HL-60/S4 (cell line): ENCODE measurements around the gene RPL32.

ENCODE experiments used
- in situ Hi-C: fragments of 300-500 bp; cut with MboI; formaldehyde crosslinking; loops from 2 replicates; pipeline ENCODE4 v1.14.3; 2022; ENCODE audit warnings: low sequenced_read_pairs

Gene RPL32

DNA sequence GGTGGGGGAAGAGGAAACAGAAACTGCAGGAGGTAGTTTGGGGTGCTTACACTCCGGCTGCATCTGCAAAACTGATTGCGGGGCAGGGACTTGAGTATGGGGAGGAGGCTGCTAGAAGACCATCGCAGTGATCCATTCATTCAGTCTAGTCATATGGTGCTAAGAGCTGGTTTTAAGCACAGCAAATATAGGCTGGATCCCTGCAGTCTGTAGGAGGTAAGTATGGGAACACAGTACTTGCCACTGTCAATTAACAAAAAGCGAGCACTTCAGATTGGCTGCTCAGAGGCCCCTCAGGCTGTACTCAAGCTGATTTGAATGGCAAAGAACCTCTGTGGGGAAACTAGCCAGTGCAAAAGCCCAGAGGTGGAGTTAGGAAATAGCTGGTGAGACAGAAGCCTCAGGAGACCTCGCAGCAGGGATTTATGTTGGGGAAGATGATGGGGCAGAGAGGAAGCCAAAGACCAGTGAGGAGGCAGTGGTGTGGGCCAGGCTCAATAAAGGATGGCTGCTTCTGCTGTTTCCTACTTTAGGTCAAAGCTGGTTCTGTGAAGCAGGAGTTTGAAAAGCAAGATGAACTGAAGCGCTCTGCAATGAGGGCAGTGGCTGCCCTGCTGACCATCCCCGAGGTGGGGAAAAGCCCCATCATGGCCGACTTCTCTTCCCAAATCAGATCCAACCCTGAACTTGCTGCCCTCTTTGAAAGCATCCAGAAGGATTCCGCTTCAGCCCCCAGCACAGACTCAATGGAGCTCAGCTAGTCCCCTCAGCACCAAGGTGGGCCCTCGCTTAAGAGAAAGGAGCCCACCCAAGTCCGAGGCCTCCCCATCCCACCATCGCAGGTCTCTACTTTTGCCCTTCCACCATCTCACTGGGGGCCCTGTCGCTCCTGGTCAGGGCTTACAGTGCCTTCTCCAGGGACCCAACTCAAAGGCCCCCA, 7.9 kb downstream of the RPL32 start:
- in situ Hi-C loops = no loop called here

DNA sequence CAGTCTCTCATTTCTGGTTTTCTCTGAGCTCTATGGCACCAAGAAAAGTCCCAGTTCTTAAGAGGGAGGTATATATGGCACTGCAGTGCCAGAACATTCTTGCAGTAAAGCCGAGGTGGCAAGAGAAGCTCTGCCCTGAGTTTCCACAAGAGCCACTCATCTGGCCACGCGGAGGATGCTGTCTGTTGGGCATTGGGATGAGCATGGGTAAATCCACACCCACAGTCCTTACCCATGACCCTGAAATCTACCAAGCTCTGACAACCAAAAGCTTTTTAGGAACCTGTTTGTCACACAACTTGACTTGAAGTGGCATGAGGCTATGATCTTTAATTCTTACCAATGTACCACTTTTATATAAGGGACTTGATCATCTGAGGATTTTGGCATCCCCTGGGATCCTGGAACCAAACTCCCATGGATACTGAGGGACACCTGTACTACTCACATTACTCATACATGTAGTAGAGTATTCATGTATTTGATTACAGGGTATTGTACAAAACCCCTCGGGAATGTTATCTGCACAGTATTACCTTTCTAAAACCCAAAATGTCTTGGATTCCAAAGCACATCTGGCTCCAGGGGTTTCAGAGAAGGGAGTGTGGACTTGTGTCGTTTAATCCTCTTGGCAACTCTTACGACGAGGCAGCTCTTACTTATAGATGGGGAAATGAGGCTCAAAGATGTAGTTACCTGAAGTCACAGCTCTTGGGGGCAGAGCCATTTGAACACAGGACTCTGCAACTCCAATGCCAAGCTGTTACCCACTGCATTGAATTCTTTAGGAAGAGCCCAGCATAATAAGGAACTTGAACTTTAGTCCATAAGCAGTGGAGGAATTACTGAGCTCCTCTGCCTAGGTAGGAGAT, 8.8 kb downstream of the RPL32 start:
- in situ Hi-C loops = no loop called here

DNA sequence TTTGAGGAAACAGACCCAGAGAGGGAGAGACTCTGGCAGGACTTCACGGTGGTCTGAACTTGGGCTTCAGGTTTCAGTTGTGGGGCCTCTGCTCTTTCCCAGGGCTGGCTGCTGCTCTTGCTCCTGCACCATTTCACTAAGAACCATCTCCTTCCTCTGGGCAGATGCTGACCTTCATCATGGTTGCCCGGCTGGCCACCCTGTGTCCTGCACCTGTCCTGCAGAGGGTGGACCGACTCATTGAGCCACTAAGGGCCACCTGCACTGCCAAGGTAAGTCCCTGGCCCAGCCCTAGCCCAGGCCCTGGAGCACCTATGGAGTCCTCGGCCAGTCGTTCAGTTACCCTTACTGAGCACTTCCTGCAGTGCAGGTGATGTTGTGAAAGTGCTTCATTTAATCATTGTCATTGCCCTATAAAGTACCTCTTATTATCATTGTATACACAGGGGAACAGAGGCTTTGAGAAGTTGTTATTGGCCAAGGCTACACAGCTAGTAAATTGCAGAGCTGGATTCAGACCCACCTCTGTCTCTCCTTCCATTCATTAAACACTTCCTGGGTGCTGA, 10.0 kb downstream of the RPL32 start:
- in situ Hi-C loops = no loop called here

DNA sequence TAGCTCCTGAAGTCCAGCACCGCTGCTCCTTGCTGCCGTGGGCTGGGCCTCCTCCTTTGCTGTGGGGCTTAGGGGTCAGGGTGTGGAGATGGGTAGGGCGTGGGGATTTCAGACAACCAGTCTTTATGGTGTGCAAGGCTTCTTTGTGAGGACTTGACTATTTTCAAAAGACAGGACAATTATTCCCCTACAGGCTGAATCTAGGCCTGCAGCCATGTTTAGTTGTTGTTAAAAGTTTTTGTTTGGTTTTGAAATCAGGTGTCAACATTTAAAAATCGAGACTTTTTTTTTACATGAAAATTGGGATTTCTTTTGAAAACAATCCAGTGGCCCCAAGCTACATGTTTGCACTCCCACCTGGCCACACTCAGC, 10.6 kb downstream of the RPL32 start:
- in situ Hi-C loops = no loop called here

DNA sequence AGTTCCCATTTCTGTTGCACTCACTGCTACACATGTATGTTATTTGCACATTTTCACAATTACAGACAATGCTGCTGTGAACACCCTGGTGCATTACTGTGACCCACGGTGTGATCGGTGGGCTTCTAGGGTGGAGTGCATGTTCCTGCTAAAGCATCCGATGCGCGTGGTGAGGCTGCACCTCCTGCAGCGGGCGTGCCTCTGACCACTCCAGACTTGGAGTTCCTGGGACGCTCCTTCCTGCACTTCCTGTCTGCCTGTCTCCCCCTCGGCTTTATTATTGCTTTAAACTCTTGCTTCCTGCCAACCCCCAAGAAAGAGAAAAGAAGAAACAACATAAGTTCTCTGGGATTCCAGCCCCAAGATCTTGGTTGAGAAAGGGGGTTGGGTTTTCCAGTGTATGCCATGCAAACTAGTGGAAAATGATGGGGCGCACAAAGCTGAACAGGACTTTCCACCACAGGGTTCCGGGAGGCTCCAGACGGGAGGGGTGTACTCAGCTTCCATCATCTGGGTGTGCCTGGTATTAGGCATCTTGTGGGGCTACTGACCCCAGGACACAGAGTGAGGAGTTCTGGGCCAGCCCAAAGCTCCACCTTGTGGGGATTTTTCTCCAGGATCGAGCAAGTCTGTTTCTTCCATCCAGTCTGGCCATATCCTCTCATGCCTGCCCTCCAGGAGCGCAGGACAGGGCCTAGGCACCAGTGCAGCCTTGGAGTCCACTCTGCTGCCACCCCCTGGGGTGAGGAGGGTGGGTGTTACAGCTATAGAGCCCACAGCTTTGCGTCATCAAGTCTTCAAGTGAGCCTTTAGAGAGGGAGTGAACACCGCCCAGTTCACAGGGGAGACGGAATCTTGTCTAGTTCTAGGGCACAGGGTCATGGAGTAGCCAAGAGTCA, 11.2 kb downstream of the RPL32 start:
- in situ Hi-C loops = no loop called here

DNA sequence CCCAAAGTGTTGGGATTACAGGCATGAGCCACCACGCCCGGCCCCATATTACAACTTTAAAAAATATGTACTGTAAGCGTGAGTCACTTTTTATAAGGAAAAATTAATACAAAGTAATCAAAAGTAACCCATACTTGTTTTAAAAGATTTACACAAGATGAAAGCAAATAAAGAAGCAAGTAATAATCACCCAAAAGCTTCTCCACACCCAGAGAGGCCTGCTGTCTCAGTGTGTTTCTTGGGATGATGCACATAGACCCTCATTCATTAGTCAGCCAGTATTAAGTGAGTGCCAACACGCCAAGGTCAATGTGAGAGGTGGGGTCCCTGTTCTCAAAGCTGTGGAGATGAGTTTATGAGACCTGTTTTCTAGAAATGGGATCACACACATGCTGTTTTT, 12.0 kb downstream of the RPL32 start:
- in situ Hi-C loops = no loop called here

DNA sequence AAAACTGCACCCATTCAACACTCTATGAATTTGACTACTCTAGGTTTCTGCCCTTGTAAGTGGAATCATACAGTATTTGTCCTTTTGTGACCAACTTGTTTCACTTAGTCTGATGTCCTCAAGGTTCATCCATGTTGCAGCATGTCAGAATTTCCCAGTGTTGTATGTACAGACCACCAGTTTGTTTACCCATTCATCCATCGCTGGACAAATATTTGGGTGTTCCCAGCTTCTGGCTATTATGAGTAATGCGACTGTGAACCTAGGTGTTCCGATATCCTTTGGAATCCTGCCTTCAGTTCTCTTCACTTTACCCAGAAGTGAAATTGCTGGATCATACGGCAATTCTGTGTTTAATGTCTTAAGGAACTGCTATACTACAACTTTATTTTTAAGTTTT, 12.6 kb downstream of the RPL32 start:
- in situ Hi-C loops = no loop called here

DNA sequence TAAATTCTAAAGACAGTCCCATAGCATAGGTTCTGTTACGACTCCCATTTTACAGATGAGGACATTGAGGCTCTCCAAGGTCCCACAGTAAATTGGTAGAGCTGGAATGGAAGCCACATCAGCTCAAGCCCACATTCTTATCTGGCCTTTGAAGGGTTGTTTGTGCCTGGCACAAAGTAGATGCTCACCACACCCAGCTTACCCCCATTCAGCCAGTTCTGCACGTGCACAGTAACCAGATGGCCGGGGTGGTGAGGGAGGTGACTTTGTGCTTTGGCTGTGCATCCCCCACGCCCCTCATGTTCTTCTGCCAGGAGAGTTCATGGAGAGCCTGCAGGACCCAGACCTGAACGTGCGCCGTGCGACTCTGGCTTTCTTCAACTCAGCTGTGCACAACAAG, 16.2 kb downstream of the RPL32 start:
- in situ Hi-C loops = no loop called here

DNA sequence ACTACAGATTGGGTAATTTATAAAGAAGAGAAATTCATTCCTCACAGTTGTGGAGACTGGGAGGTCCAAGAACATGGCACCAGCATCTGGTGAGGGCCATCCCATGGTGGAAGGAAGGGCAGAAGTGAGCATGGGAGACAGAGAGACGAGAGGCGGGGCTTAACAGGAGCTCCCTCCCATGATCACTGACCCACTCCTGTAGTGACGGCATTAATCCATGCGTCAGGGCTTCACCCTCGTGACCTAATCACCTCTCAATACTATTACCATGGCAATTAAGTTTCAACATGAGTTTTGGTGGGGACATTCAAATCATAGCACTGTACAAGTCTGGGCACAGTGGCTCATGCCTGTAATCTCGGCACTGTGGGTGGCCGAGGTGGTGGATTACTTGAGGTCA, 17.1 kb downstream of the RPL32 start:
- in situ Hi-C loops = no loop called here

DNA sequence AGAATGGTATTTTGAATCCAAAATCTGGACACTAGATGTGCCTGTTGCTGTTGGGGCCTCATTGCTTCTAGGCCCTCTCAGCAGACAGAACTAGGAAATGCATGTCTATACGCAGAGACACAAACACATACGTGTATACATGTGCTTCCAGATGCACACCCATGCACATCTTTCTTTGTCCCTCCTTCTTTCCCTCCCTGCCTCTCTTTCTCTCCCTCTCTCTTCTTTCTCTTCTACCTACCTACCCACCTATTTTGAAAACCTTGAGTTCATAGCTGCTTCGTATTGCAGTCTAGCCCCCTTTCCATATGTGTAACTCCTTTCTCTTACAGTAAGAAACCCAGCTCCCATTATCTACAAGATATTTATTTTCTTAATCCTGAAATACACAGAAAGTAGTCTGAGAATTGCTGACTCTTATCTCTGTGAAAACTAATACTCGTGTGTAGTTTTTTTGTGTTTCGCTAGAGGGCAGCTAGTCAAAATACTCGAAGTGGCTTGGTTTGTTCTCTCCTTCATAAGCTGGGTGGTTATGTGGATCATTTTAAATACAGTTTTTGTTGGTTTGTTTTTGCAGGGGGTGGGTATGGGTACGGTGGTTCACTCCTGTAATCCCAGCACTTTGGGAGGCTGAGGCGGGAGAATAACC, 18.5 kb downstream of the RPL32 start:
- in situ Hi-C loops = no loop called here

DNA sequence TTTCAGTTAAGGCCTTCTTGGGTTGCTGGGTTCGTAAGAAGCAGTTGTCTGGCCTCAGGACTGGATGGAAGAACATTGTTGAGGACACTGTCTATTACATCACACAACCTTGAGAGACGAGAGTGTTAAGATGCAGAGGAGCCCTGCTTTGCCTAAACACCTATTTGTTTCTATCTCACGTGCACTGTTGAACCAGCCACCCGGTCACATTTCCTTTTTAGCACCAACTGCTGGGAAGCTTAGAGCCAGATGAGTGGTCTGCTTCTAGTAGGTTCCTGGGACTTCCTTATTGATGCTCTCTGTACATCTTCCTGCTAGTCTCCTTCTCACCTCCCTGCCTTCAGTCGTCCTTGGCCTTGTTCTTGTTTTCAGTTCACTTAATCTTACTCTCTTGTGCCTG, 22.6 kb downstream of the RPL32 start:
- in situ Hi-C loops = no loop called here

DNA sequence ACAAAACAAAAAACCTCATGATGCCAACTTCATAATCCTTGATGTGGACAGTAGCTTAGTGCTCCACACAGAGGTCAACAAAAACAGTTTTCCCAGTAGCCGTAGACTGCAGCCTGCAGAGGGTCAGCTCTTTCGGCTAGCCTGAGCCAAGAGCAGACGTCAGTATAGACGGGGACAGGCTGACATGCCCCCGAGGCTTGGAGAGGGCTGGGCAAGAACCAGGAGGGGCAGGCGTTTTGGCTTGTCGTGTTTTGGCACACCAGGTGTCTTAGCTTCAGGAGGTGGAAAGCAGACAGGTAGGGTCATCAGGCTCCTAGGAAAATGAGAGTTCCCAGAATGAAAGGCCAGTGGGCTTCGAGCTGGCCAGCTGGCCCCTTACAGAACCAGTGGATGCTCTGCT, 23.1 kb downstream of the RPL32 start:
- in situ Hi-C loops = no loop called here

DNA sequence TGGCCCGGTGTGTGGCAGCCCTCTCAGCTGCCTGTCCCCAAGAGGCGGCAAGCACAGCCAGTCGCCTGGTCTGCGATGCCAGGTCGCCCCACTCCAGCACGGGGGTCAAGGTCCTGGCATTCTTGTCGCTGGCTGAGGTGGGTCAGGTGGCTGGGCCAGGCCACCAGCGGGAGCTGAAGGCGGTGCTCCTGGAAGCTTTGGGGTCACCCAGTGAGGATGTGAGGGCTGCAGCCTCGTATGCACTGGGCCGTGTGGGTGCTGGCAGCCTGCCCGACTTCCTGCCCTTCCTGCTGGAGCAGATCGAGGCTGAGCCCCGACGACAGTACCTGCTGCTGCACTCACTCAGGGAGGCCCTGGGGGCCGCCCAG, 24.0 kb downstream of the RPL32 start:
- in situ Hi-C loops = no loop called here

DNA sequence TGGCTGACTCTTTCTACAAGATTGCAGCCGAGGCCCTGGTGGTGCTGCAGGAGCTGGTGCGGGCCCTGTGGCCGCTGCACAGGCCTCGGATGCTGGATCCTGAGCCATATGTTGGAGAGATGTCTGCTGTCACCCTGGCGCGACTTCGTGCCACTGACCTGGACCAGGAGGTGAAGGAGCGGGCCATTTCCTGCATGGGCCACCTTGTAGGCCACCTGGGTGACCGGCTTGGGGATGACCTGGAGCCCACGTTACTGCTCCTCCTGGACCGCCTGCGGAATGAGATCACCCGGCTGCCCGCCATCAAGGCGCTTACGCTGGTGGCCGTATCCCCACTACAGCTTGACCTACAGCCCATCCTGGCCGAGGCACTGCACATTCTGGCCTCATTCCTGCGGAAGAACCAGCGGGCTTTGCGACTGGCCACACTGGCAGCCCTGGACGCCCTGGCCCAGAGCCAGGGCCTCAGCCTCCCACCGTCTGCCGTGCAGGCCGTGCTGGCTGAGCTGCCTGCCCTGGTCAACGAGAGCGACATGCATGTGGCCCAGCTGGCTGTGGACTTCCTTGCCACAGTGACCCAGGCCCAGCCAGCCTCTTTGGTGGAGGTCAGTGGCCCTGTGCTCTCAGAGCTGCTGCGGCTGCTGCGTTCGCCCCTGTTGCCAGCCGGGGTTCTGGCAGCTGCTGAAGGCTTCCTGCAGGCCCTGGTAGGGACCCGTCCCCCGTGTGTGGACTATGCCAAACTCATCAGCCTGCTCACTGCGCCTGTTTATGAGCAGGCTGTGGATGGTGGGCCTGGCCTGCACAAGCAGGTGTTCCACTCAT, 24.6 kb downstream of the RPL32 start:
- in situ Hi-C loops = no loop called here

DNA sequence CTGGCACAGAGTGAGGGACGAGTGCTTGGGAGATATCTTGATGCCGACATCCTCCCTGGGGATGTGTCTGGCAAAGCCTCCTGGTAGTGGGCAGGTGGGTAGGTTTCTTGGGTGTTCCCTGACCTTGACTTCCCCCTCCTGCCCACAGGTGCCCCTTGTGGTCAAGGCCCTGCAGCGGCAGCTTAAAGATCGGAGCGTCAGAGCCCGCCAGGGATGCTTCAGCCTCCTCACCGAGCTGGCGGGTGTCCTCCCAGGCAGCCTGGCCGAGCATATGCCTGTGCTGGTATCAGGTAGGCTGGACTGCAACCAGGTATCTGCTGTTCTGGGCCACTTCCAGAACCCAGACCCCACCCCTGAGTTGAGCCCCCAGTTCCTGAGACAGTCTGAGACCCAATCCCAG, 25.6 kb downstream of the RPL32 start:
- in situ Hi-C loops = no loop called here

DNA sequence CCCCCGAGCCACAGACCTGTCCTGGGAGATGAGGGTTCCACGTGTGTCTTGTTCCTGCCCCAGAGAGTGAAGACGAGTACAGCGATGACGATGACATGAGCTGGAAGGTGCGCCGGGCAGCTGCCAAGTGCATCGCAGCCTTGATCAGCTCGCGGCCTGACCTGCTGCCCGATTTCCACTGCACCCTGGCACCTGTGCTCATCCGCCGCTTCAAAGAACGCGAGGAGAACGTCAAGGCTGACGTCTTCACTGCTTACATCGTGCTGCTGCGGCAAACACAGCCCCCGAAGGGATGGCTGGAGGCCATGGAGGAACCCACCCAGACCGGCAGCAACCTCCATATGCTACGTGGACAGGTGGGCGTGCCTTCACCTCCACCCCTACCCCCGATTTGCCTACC, 26.3 kb downstream of the RPL32 start:
- in situ Hi-C loops = no loop called here

DNA sequence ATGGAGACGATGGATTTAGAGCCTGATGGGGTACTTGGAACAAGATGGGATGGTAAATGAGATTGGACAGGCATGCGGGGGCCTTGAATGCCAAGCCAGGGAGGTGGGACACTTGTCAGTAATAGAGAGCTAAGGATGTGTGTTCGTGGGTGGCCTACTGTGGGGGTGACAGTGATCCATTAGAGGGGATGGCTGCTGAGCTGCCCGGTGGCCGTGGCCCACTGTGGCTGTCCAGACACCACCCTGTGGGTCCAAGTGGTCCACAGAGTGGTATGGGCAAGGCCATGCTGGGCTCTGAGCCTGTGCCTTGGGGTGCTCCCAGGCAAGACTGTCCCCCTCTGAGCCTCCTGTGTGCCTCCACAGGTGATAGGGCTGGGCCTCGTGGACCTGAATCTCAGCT, 27.4 kb downstream of the RPL32 start:
- in situ Hi-C loops = no loop called here

DNA sequence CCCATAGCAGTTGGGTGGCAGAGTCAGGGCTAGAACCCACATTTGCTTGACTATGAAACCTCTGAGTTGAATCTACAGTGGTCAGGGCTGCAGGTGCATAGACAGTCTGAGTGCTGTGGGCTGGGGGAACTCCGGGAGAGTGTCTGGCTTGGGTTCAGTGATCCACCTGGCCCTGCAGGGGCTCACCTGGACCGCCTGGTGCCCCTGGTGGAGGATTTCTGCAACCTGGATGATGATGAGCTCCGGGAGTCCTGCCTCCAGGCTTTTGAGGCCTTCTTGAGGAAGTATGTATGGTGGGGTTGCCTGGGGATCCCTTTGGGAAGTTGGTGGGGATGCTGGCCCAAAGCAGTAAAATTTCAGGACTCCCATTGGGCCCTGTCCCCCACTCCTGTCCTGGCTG, 28.6 kb downstream of the RPL32 start:
- in situ Hi-C loops = no loop called here

DNA sequence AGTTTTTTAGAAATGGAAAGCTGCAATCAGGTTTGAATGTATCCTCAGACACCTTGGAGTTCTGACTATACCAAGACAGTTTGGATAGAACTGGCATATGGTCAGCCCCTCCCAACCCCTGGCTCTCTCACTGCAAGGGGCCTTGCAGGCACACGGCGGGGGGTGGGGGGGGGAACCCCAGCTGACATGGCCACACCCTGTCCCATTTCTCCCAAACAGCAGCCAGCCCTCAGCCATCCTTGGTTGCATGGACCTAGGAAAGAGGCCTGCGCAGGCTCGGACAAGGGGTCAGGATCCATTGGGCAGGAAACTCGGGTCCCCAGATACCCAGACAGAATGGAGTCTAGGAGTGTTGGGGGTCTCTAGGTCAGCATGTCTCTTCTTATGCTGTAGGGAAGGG, 30.4 kb downstream of the RPL32 start:
- in situ Hi-C loops = no loop called here
